Measurements from ENCODE around the gene KRTAP25-1. TPM values are rescaled to one million over a fixed set of nuclear protein-coding genes. Genes with fewer than 3 reads are reported as not detected.

KRTAP25-1 gene
- total and polyA plus RNA-seq, 4 experiments from 2014 or later, result not detected

DNA sequence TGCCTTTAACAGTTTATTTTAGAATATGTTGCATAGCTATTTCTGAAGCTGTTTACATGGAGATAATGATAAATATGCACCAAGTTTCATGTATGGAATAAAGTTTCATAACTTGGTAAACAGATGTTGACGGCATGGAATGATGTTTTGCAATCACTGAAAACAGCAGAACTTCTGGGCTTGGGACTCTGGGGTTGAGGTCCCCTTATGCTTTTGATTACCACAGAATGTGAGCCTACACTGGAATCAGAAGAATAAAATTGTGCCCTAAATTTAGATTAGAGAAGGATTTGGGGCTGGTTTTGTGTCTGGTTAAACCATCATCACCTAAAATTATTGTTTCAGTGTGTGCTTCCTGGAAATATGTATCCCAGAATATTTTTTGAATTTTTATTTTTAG lies 17.7 kb downstream of the KRTAP25-1 start:
- ChIA-PET CTCF (ENCODE audit: partially characterized antibody) (no interaction called here), POLR2A (ENCODE audit: partially characterized antibody) (no interaction called here)
- DNase-seq, result no peak
- no peak overlapping the region for H3K4me3 ChIP-seq (ENCODE audit: low read length in 2 of 2)
- no peak overlapping the region for H3K27ac ChIP-seq (ENCODE audit: low read depth, low read length)
- Mint-ChIP-seq H3K27me3 (peaks cover 0 to 2% of the 10 kb centered on the region in 2 donors), H3K9me3 (peaks cover 0 to 5% (median 2%) of the 10 kb centered on the region in 8 donors), H3K4me3 (no peak overlapping the region), H3K27ac (no peak overlapping the region), H3K36me3 (no peaks in the 10 kb centered on the region), H3K4me1 (no peaks in the 10 kb centered on the region)
- intact Hi-C loops (cut with micrococcal nuclease), result no loop called here
- H3K4me1 ChIP-seq (ENCODE audit: insufficient read depth, low read length), result no peaks in the 10 kb centered on the region
- H3K36me3 ChIP-seq (ENCODE audit: insufficient read depth, low read length), result no peaks in the 10 kb centered on the region
- H3K9me3 ChIP-seq (ENCODE audit: control insufficient read depth in 1 of 2, low read length in 2 of 2), result no peaks in the 10 kb centered on the region
- H3K27me3 ChIP-seq (ENCODE audit: insufficient read depth, low read length), result no peaks in the 10 kb centered on the region

DNA sequence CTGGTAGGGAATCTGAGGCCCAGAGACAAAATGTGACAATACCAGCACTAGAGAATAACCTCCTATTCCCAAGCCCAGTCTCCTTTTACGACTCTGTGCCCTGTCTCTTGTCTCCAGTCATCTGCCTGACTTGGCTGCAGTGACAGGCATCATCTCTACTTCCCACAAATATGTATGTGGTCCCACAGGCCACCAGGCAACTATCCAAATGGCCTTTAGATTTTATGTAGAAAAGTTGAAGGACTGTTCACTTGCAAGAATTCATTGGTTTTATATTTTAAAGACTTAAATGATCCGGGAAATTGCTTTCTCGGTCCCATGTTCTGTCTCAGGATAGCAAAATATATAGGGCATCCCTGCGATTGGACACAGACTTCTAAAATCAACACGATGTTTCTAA lies 18.2 kb downstream of the KRTAP25-1 start:
- no peak overlapping the region for H3K4me3 ChIP-seq (ENCODE audit: low read length in 2 of 2)
- DNase-seq, result no peak
- no peaks in the 10 kb centered on the region for H3K4me1 ChIP-seq (ENCODE audit: insufficient read depth, low read length)
- POLR2A ChIA-PET (ENCODE audit: partially characterized antibody), result no interaction called here
- H3K27ac ChIP-seq (ENCODE audit: low read depth, low read length), result no peak overlapping the region
- peaks cover 0 to 2% of the 10 kb centered on the region in 2 donors for H3K27me3 Mint-ChIP-seq
- H3K9me3 ChIP-seq (ENCODE audit: control insufficient read depth in 1 of 2, low read length in 2 of 2), result no peaks in the 10 kb centered on the region
- CTCF ChIA-PET (ENCODE audit: partially characterized antibody), result no interaction called here
- no peaks in the 10 kb centered on the region for H3K4me1 Mint-ChIP-seq
- no peak overlapping the region for H3K27ac Mint-ChIP-seq
- intact Hi-C loops (cut with micrococcal nuclease), result no loop called here
- no peaks in the 10 kb centered on the region for H3K36me3 ChIP-seq (ENCODE audit: insufficient read depth, low read length)
- H3K27me3 ChIP-seq (ENCODE audit: insufficient read depth, low read length), result no peaks in the 10 kb centered on the region
- no peaks in the 10 kb centered on the region for H3K36me3 Mint-ChIP-seq
- no peak overlapping the region for H3K4me3 Mint-ChIP-seq
- H3K9me3 Mint-ChIP-seq, result peaks cover 0 to 8% (median 3%) of the 10 kb centered on the region in 8 donors

DNA sequence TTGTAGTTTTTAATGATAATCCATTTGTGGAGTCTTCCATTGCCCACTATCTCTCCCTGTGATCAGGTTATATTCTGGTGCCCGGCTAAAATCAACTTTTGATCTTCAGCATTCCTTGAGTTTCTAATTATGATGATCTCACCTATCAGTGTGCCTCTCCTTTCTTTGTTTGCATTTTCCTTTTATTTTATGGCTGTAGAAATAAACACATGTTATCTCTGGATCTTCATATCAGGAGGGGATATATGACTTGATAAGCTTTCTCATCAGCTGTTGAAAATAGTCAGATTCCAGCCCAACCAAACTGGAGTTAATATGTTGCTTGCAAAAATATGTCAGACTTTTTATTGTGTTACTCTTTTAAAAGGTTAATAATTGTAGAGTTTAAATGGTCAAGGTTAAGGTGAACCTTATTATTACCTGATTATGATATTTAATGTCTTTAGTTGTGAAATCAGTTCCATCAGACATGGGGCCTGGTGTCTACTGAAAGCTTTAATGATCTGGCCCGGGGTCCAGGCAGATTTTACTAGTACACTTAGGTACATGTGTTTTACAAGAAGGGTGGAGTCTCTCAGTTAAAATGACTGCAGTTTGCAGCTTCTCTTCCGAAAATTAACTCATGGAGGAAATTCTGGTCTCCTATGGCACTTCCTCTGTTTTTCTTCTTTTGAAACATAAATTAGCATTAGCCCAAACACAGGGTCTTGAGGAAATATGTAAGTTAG lies 19.3 kb downstream of the KRTAP25-1 start:
- Mint-ChIP-seq H3K27ac (no peak overlapping the region), H3K9me3 (peaks cover 0 to 8% (median 3%) of the 10 kb centered on the region in 8 donors), H3K4me1 (no peaks in the 10 kb centered on the region), H3K36me3 (no peaks in the 10 kb centered on the region), H3K4me3 (no peak overlapping the region), H3K27me3 (peaks cover 0 to 2% of the 10 kb centered on the region in 2 donors)
- no peaks in the 10 kb centered on the region for H3K4me1 ChIP-seq (ENCODE audit: insufficient read depth, low read length)
- H3K4me3 ChIP-seq (ENCODE audit: low read length in 2 of 2), result no peak overlapping the region
- no peaks in the 10 kb centered on the region for H3K27me3 ChIP-seq (ENCODE audit: insufficient read depth, low read length)
- intact Hi-C loops (cut with micrococcal nuclease), result no loop called here
- CTCF ChIA-PET (ENCODE audit: partially characterized antibody), result no interaction called here
- no peak overlapping the region for H3K27ac ChIP-seq (ENCODE audit: low read depth, low read length)
- no peak for DNase-seq
- POLR2A ChIA-PET (ENCODE audit: partially characterized antibody), result no interaction called here
- H3K36me3 ChIP-seq (ENCODE audit: insufficient read depth, low read length), result no peaks in the 10 kb centered on the region
- H3K9me3 ChIP-seq (ENCODE audit: control insufficient read depth in 1 of 2, low read length in 2 of 2), result no peaks in the 10 kb centered on the region

DNA sequence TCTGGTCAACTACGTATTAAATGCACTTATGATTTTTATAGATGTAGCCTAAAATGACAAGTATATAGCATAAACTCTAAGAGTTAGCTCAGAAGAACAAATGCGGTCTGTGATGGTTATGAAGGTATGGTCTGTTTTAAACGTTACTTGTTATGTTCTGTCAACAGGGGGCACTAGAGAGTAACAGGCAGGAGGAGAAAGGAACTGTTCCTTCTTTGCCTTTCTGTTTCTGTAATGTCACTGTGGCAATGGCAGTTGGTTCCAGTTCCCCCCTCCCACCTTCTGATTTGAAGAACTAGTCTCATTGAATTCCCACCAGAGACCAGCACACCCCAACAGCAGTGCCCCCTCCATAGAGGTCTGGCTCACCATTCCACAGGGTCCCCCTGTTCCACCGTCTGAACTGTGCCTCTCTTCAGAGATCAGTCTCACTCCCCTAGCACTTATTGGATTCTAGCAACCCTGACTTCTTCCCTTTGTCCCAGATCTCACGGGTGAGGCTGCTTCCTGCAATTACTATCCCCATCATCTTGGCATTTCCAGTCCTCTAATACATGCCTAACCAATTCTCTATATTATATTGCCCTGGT lies 20.6 kb downstream of the KRTAP25-1 start:
- DNase-seq, result no peak
- H3K4me3 Mint-ChIP-seq, result no peak overlapping the region
- no peaks in the 10 kb centered on the region for H3K36me3 Mint-ChIP-seq
- Histone ChIP-seq H3K4me3 (ENCODE audit: low read length in 2 of 2) (no peak overlapping the region), H3K4me1 (ENCODE audit: insufficient read depth, low read length) (no peaks in the 10 kb centered on the region), H3K36me3 (ENCODE audit: insufficient read depth, low read length) (no peaks in the 10 kb centered on the region), H3K9me3 (ENCODE audit: control insufficient read depth in 1 of 2, low read length in 2 of 2) (no peaks in the 10 kb centered on the region), H3K27ac (ENCODE audit: low read depth, low read length) (no peak overlapping the region), H3K27me3 (ENCODE audit: insufficient read depth, low read length) (no peaks in the 10 kb centered on the region)
- ChIA-PET POLR2A (ENCODE audit: partially characterized antibody) (no interaction called here), CTCF (ENCODE audit: partially characterized antibody) (no interaction called here)
- H3K27ac Mint-ChIP-seq, result no peak overlapping the region
- intact Hi-C loops (cut with micrococcal nuclease), result no loop called here
- no peaks in the 10 kb centered on the region for H3K4me1 Mint-ChIP-seq
- H3K9me3 Mint-ChIP-seq, result peaks cover 0 to 12% (median 3%) of the 10 kb centered on the region in 8 donors
- peaks cover 0 to 2% of the 10 kb centered on the region in 2 donors for H3K27me3 Mint-ChIP-seq

DNA sequence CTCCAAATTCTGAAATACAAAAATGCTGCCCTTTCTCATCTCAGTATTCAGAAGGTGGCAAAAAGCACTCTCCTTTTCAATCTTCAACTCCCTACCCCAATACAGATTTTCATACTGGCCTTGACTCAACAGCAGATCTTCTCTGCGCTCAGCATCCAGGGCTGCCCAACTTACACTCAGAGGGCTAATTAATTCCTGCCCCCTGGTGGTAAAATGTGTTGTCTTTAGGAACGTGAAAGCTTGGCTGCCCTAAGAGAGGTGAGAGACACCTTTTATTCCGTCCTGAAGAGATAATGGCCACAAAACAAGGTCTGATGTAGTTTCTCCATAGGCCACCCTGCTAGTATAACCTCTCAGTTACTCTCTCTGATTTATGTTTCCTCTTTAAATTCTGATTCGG lies 31.5 kb downstream of the KRTAP25-1 start:
- Histone ChIP-seq H3K36me3 (ENCODE audit: insufficient read depth, low read length) (no peaks in the 10 kb centered on the region), H3K4me1 (ENCODE audit: insufficient read depth, low read length) (no peaks in the 10 kb centered on the region), H3K27ac (ENCODE audit: low read depth, low read length) (no peak overlapping the region), H3K9me3 (ENCODE audit: control insufficient read depth in 1 of 2, low read length in 2 of 2) (no peaks in the 10 kb centered on the region), H3K27me3 (ENCODE audit: insufficient read depth, low read length) (no peaks in the 10 kb centered on the region), H3K4me3 (ENCODE audit: low read length in 2 of 2) (no peak overlapping the region)
- no peak overlapping the region for H3K4me3 Mint-ChIP-seq
- H3K27ac Mint-ChIP-seq, result no peak overlapping the region
- no peaks in the 10 kb centered on the region for H3K4me1 Mint-ChIP-seq
- no peaks in the 10 kb centered on the region for H3K36me3 Mint-ChIP-seq
- no peaks in the 10 kb centered on the region for H3K27me3 Mint-ChIP-seq
- POLR2A ChIA-PET (ENCODE audit: partially characterized antibody), result no interaction called here
- peaks cover 0 to 2% (median 0%) of the 10 kb centered on the region in 8 donors for H3K9me3 Mint-ChIP-seq
- intact Hi-C loops (cut with micrococcal nuclease), result no loop called here
- DNase-seq, result no peak
- CTCF ChIA-PET (ENCODE audit: partially characterized antibody), result interaction anchor here (0.7 kb wide), 1 partner anchor 686 kb away, joined by 3 read pairs; no protein-coding TSS in a partner anchor

DNA sequence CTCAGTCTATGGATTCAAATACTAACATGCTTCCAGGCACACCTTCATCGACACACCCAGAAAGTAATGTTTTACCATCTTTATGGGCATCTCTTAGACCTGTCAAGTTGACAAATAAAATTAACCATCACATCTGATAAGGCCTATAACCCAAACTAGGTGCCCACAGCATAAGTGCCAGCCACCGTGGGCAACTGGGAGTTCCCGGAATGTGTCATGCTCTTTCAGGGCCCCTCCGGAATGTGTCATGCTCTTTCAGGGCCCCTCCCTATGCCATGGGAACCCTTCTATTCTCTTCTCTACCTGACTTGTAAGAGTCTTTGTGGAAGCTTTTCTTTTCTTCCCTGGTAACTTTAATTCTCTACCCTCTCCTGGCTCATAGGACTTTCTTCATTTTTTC lies 33.2 kb downstream of the KRTAP25-1 start:
- no peak overlapping the region for H3K27ac Mint-ChIP-seq
- Histone ChIP-seq H3K9me3 (ENCODE audit: control insufficient read depth in 1 of 2, low read length in 2 of 2) (no peaks in the 10 kb centered on the region), H3K4me1 (ENCODE audit: insufficient read depth, low read length) (no peaks in the 10 kb centered on the region), H3K36me3 (ENCODE audit: insufficient read depth, low read length) (no peaks in the 10 kb centered on the region), H3K4me3 (ENCODE audit: low read length in 2 of 2) (no peak overlapping the region), H3K27ac (ENCODE audit: low read depth, low read length) (no peak overlapping the region), H3K27me3 (ENCODE audit: insufficient read depth, low read length) (no peaks in the 10 kb centered on the region)
- no peaks in the 10 kb centered on the region for H3K27me3 Mint-ChIP-seq
- H3K9me3 Mint-ChIP-seq, result peaks cover 0 to 2% (median 0%) of the 10 kb centered on the region in 8 donors
- no peaks in the 10 kb centered on the region for H3K4me1 Mint-ChIP-seq
- DNase-seq, result no peak
- CTCF ChIA-PET (ENCODE audit: partially characterized antibody), result no interaction called here
- POLR2A ChIA-PET (ENCODE audit: partially characterized antibody), result no interaction called here
- no peak overlapping the region for H3K4me3 Mint-ChIP-seq
- intact Hi-C loops (cut with micrococcal nuclease), result no loop called here
- no peaks in the 10 kb centered on the region for H3K36me3 Mint-ChIP-seq

DNA sequence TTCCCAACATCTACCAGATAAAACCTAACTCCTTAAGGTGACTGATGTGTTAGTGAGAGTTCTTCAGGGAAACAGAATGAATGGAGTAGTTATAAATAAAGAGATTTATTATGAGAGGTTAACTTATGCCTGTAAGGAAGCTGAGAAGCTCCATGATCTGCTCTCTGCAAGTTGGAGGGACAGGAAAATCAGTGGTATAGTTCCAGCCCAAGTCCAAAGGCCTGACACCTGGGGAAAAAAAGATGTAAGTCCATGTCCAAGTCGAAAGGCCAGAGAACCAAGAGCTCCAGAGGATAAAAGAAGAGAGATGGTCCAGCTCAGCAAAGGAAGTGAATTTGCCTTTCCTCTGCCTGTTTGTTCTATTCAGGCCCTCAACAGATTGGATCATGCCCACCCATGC lies 33.6 kb downstream of the KRTAP25-1 start:
- Histone ChIP-seq H3K36me3 (ENCODE audit: insufficient read depth, low read length) (no peaks in the 10 kb centered on the region), H3K9me3 (ENCODE audit: control insufficient read depth in 1 of 2, low read length in 2 of 2) (no peaks in the 10 kb centered on the region), H3K4me1 (ENCODE audit: insufficient read depth, low read length) (no peaks in the 10 kb centered on the region), H3K27me3 (ENCODE audit: insufficient read depth, low read length) (no peaks in the 10 kb centered on the region), H3K27ac (ENCODE audit: low read depth, low read length) (no peak overlapping the region), H3K4me3 (ENCODE audit: low read length in 2 of 2) (no peak overlapping the region)
- intact Hi-C loops (cut with micrococcal nuclease), result no loop called here
- no peak overlapping the region for H3K4me3 Mint-ChIP-seq
- ChIA-PET POLR2A (ENCODE audit: partially characterized antibody) (no interaction called here), CTCF (ENCODE audit: partially characterized antibody) (no interaction called here)
- H3K27ac Mint-ChIP-seq, result no peak overlapping the region
- H3K4me1 Mint-ChIP-seq, result no peaks in the 10 kb centered on the region
- no peak for DNase-seq
- peaks cover 0 to 2% (median 0%) of the 10 kb centered on the region in 8 donors for H3K9me3 Mint-ChIP-seq
- H3K27me3 Mint-ChIP-seq, result no peaks in the 10 kb centered on the region
- H3K36me3 Mint-ChIP-seq, result no peaks in the 10 kb centered on the region
